ENCODE measurements around the gene PRR19.

GRCh38 chr19:42327381-42327780 lies 25.4 kb downstream of the PRR19 start:
- TF ChIP-seq, protein P1, sequence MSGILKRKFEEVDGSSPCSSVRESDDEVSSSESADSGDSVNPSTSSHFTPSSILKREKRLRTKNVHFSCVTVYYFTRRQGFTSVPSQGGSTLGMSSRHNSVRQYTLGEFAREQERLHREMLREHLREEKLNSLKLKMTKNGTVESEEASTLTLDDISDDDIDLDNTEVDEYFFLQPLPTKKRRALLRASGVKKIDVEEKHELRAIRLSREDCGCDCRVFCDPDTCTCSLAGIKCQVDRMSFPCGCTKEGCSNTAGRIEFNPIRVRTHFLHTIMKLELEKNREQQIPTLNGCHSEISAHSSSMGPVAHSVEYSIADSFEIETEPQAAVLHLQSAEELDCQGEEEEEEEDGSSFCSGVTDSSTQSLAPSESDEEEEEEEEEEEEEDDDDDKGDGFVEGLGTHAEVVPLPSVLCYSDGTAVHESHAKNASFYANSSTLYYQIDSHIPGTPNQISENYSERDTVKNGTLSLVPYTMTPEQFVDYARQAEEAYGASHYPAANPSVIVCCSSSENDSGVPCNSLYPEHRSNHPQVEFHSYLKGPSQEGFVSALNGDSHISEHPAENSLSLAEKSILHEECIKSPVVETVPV (CRISPR knock-in tag; IDR thresholded peaks at IDR 0.05): no peak
- TF ChIP-seq ZFP30 (CRISPR knock-in tag; IDR thresholded peaks at IDR 0.05): no peak
- TF ChIP-seq PPARA (CRISPR knock-in tag; IDR thresholded peaks at IDR 0.05; ENCODE audit: borderline replicate concordance): no peak
- TF ChIP-seq ZNF70 (CRISPR knock-in tag; IDR thresholded peaks at IDR 0.05): no peak
- TF ChIP-seq PATZ1 (CRISPR knock-in tag; IDR thresholded peaks at IDR 0.05; ENCODE audit: borderline replicate concordance): no peak
- TF ChIP-seq, protein P2, sequence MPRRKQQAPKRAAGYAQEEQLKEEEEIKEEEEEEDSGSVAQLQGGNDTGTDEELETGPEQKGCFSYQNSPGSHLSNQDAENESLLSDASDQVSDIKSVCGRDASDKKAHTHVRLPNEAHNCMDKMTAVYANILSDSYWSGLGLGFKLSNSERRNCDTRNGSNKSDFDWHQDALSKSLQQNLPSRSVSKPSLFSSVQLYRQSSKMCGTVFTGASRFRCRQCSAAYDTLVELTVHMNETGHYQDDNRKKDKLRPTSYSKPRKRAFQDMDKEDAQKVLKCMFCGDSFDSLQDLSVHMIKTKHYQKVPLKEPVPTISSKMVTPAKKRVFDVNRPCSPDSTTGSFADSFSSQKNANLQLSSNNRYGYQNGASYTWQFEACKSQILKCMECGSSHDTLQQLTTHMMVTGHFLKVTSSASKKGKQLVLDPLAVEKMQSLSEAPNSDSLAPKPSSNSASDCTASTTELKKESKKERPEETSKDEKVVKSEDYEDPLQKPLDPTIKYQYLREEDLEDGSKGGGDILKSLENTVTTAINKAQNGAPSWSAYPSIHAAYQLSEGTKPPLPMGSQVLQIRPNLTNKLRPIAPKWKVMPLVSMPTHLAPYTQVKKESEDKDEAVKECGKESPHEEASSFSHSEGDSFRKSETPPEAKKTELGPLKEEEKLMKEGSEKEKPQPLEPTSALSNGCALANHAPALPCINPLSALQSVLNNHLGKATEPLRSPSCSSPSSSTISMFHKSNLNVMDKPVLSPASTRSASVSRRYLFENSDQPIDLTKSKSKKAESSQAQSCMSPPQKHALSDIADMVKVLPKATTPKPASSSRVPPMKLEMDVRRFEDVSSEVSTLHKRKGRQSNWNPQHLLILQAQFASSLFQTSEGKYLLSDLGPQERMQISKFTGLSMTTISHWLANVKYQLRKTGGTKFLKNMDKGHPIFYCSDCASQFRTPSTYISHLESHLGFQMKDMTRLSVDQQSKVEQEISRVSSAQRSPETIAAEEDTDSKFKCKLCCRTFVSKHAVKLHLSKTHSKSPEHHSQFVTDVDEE (CRISPR knock-in tag; IDR thresholded peaks at IDR 0.05): no peak
- no peak for TF ChIP-seq OSR1 (CRISPR knock-in tag; IDR thresholded peaks at IDR 0.05)
- TF ChIP-seq, protein P3, sequence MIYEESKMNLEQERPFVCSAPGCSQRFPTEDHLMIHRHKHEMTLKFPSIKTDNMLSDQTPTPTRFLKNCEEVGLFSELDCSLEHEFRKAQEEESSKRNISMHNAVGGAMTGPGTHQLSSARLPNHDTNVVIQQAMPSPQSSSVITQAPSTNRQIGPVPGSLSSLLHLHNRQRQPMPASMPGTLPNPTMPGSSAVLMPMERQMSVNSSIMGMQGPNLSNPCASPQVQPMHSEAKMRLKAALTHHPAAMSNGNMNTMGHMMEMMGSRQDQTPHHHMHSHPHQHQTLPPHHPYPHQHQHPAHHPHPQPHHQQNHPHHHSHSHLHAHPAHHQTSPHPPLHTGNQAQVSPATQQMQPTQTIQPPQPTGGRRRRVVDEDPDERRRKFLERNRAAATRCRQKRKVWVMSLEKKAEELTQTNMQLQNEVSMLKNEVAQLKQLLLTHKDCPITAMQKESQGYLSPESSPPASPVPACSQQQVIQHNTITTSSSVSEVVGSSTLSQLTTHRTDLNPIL (CRISPR knock-in tag; IDR thresholded peaks at IDR 0.05; ENCODE audit: low read depth): no peak
- TF ChIP-seq ESRRG (CRISPR knock-in tag; IDR thresholded peaks at IDR 0.05): no peak
- TF ChIP-seq GLIS3 (CRISPR knock-in tag; IDR thresholded peaks at IDR 0.05): no peak

Measured in SK-N-SH treated with all-trans-retinoic acid at 6 μM for 48 hours (cell line).